ENCODE results near the gene NACA2. TPM values are rescaled to one million over a fixed set of nuclear protein-coding genes. Genes with fewer than 3 reads are reported as not detected.
"Not testable (repeated sequence)": the region's sequence is repeated elsewhere in the genome, so short reads cannot be mapped to it uniquely, and the experiment has no call there.

Gene NACA2
- total RNA-seq, 1 donor from 2014 or later = not detected

DNA sequence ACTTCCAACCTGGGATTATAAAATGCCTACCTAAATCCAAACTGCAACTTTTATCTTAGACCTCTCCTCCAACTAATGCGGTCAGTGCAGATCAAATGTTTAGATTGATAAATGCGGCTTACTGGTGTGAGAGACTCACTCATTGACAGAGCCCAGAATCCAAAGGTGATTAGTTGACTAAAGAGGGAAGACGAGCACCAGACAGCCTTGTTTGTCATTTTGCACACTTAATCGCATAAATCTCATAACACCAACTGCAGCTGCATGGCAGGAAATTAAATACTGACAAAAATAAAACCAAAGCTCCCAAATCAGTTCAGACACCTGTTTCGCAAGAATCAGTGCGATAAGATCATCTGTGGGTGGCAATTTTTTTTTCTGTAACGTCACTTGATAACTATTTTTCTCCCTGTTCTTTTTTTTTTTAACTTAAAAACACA is 35.9 kb downstream of the NACA2 start:
- POLR2A ChIA-PET = no interaction called here
- H3K27me3 Mint-ChIP-seq = peaks cover 24% of the 10 kb centered on the region
- no peak for DNase-seq
- no peaks in the 10 kb centered on the region for H3K36me3 Mint-ChIP-seq (ENCODE audit: low read depth)
- H3K4me1 Mint-ChIP-seq = no peaks in the 10 kb centered on the region
- TF ChIP-seq, protein P1, sequence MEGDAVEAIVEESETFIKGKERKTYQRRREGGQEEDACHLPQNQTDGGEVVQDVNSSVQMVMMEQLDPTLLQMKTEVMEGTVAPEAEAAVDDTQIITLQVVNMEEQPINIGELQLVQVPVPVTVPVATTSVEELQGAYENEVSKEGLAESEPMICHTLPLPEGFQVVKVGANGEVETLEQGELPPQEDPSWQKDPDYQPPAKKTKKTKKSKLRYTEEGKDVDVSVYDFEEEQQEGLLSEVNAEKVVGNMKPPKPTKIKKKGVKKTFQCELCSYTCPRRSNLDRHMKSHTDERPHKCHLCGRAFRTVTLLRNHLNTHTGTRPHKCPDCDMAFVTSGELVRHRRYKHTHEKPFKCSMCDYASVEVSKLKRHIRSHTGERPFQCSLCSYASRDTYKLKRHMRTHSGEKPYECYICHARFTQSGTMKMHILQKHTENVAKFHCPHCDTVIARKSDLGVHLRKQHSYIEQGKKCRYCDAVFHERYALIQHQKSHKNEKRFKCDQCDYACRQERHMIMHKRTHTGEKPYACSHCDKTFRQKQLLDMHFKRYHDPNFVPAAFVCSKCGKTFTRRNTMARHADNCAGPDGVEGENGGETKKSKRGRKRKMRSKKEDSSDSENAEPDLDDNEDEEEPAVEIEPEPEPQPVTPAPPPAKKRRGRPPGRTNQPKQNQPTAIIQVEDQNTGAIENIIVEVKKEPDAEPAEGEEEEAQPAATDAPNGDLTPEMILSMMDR (IDR thresholded peaks at IDR 0.05) = no peak
- no peaks in the 10 kb centered on the region for H3K9me3 Mint-ChIP-seq
- no peak overlapping the region for H3K4me3 Mint-ChIP-seq
- intact Hi-C loops (cut with micrococcal nuclease) = no loop called here
- no peak overlapping the region for H3K27ac Mint-ChIP-seq
- ATAC-seq (ENCODE audit: low read depth) = no peak
- CTCF ChIA-PET = no interaction called here

DNA sequence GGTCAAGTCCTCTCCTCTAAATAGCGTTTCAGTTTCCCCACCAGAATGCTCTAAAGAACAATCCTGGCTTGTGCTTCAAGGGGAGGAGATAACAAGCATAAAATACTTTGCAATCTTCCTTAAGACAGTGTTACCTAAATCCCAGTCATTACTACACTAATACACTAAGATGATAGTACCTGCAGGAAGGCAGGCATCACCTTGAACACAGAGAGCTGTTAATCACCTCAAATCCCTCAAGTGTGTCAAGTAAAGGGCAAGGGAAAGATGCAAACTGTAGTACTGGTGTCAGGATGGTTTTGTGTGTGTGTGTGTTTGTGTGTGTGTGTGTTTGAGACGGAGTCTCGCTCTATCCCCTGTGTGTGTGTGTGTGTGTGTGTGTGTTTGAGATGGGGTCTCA is 36.8 kb downstream of the NACA2 start:
- Mint-ChIP-seq H3K9me3 (no peaks in the 10 kb centered on the region), H3K4me1 (no peaks in the 10 kb centered on the region), H3K27ac (no peak overlapping the region), H3K4me3 (no peak overlapping the region), H3K27me3 (peaks cover 26% of the 10 kb centered on the region), H3K36me3 (ENCODE audit: low read depth) (no peaks in the 10 kb centered on the region)
- no peak for DNase-seq
- POLR2A ChIA-PET = no interaction called here
- CTCF ChIA-PET = no interaction called here
- TF ChIP-seq, protein P1 (IDR thresholded peaks at IDR 0.05) = no peak
- no peak for ATAC-seq (ENCODE audit: low read depth)
- intact Hi-C loops (cut with micrococcal nuclease) = no loop called here

DNA sequence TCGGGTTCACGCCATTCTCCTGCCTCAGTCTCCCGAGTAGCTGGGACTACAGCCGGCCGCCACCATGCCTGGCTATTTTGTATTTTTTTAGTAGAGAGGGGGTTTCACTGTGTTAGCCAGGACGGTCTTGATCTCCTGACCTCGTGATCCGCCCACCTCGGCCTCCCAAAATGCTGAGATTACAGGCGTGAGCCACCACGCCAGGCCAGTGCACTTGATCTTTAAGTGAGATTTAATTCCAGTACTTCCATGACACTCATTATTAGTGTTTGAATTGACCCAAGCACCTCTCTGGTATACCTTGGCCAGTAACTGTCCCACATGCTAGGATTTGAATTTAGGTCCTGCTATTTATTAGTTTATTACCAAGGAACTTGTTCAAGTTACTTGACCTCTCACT is 38.5 kb downstream of the NACA2 start:
- CTCF ChIA-PET, H3K9me3 Mint-ChIP-seq: not testable (repeated sequence)

DNA sequence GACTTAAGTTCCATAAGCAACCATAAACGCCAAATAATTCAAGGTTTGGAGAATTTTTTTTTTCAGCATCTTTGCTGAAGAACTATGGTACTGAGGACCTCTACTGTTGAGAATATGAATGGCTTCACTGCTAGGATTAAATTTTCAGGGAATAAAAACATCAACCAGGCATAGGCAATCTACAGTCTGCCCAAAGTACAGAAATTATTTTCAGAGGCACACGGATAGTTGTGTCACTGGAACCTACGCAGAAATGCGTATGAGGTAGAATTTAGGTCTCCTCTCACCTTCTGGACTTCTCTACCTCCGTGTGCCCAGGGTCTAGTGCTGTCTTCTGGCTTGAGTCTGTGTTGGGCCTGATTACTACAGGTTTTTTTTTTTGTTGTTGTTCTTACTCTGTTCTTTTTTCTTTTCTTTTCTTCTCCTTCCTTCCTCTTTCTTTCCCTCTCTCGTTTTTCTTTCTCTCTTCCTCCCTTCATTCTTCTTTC is 39.7 kb downstream of the NACA2 start:
- Mint-ChIP-seq H3K27me3 (peaks cover 24% of the 10 kb centered on the region), H3K36me3 (ENCODE audit: low read depth) (no peaks in the 10 kb centered on the region), H3K4me1 (no peaks in the 10 kb centered on the region), H3K9me3 (peaks cover under 1% of the 10 kb centered on the region), H3K4me3 (no peak overlapping the region), H3K27ac (no peak overlapping the region)
- ChIA-PET CTCF (interaction anchor here (0.9 kb wide), 1 partner anchor 139 kb away, joined by 3 read pairs; no protein-coding TSS in a partner anchor), POLR2A (no interaction called here)
- TF ChIP-seq, protein P1 (IDR thresholded peaks at IDR 0.05) = no peak
- ATAC-seq (ENCODE audit: low read depth) (no peak), DNase-seq (no peak)
- intact Hi-C loops (cut with micrococcal nuclease) = loop anchor here (1.0 to 2.0 kb wide), 3 partner anchors 135 to 580 kb away; no protein-coding TSS in a partner anchor

More for the DNA sequence above, 38.5 kb downstream of the NACA2 start:
- H3K27me3 Mint-ChIP-seq = peaks cover 24% of the 10 kb centered on the region
- H3K27ac Mint-ChIP-seq; ATAC-seq (ENCODE audit: low read depth); POLR2A ChIA-PET; DNase-seq; intact Hi-C loops (cut with micrococcal nuclease); H3K4me3 Mint-ChIP-seq; H3K4me1 Mint-ChIP-seq; H3K36me3 Mint-ChIP-seq (ENCODE audit: low read depth): not testable (repeated sequence)

DNA sequence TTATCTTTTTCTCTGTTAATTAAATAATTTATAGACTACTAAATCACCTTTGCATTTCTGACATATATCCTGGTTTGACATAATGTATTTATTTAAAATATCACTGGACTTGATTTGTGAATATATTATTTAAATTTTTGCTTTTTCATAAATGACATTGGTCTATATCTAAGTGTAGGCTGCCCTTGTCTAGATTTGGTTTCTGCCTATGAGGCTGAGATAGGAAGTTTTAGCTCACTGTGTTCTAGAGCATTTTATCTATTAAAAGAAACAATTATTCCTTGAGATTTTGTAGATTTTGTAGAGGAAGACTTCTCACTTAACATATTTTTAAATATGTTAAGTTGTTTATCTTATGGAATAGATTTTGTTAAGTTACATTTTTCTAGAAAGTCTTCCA is 43.9 kb downstream of the NACA2 start:
- CTCF ChIA-PET = no interaction called here
- H3K9me3 Mint-ChIP-seq = peaks cover 10% of the 10 kb centered on the region
- no peaks in the 10 kb centered on the region for H3K4me1 Mint-ChIP-seq
- TF ChIP-seq, protein P1 (IDR thresholded peaks at IDR 0.05) = no peak
- H3K4me3 Mint-ChIP-seq = no peak overlapping the region
- no peaks in the 10 kb centered on the region for H3K36me3 Mint-ChIP-seq (ENCODE audit: low read depth)
- peaks cover 24% of the 10 kb centered on the region for H3K27me3 Mint-ChIP-seq
- POLR2A ChIA-PET = no interaction called here
- intact Hi-C loops (cut with micrococcal nuclease) = no loop called here
- H3K27ac Mint-ChIP-seq = no peak overlapping the region
- no peak for ATAC-seq (ENCODE audit: low read depth)
- DNase-seq = no peak

Data from activated B cell treated with CpG ODN at 0.5 μM for 24 hours (primary cell).